ENCODE measurements around the gene KIF12. TPM values are rescaled to one million over a fixed set of nuclear protein-coding genes. Genes with fewer than 3 reads are reported as not detected.

KIF12 gene
- total and polyA plus RNA-seq, 2 of the 13 experiments (the other 11 are each of a cell fraction or from before 2014, with no cell fraction given) = 1.8 to 12.5 TPM

GRCh38 chr9:114082017-114082762 lies 16.9 kb downstream of the KIF12 start (continued):
- TF ChIP-seq THRA (CRISPR knock-in tag; IDR thresholded peaks at IDR 0.05; ENCODE audit: borderline replicate concordance) = peak; percentile 60; the same call in 1 of the 2 replicates
- TF ChIP-seq ATRX (CRISPR knock-in tag; IDR thresholded peaks at IDR 0.05; ENCODE audit: borderline replicate concordance) = 0 out of 2 replicates have a peak, but pooled peaks have one; percentile 13
- no peak for TF ChIP-seq FOXP1 (IDR thresholded peaks at IDR 0.05)
- peak; percentile 28; the same call in 1 of the 2 replicates for TF ChIP-seq FOXP1 (CRISPR knock-in tag; IDR thresholded peaks at IDR 0.05)
- no peak for TF ChIP-seq MBD4 (IDR thresholded peaks at IDR 0.05; ENCODE audit: borderline replicate concordance, low read length)
- no peak for TF ChIP-seq CHD2 (IDR thresholded peaks at IDR 0.05; ENCODE audit: low read depth, low read length)
- peak; percentile 81; the same call in 1 of the 2 replicates for TF ChIP-seq ZNF501 (CRISPR knock-in tag; IDR thresholded peaks at IDR 0.05)
- TF ChIP-seq ZNF746 (CRISPR knock-in tag; IDR thresholded peaks at IDR 0.05) = peak; percentile 63; the same call in 1 of the 2 replicates
- peak; percentile 75 for TF ChIP-seq PAXIP1 (CRISPR knock-in tag; conservative IDR thresholded peaks at IDR 0.05)
- TF ChIP-seq ZNF703 (CRISPR knock-in tag; IDR thresholded peaks at IDR 0.05; ENCODE audit: borderline replicate concordance) = 0 out of 2 replicates have a peak, but pooled peaks have one; percentile 44
- TF ChIP-seq AKNA (CRISPR knock-in tag; IDR thresholded peaks at IDR 0.05; ENCODE audit: borderline replicate concordance) = no peak; the same call in 1 of the 2 replicates
- peak; percentile 48 for TF ChIP-seq CBFB (CRISPR knock-in tag; IDR thresholded peaks at IDR 0.05)
- peak; percentile 28; the same call in 1 of the 2 replicates for TF ChIP-seq ZNF335 (CRISPR knock-in tag; IDR thresholded peaks at IDR 0.05)
- TF ChIP-seq GLI4 (CRISPR knock-in tag; IDR thresholded peaks at IDR 0.05; ENCODE audit: borderline replicate concordance) = peak; percentile 80; the same call in 1 of the 2 replicates
- TF ChIP-seq GMEB1 (CRISPR knock-in tag; IDR thresholded peaks at IDR 0.05; ENCODE audit: borderline replicate concordance) = 0 out of 2 replicates have a peak, but pooled peaks have one; percentile 25
- TF ChIP-seq ZNF766 (CRISPR knock-in tag; IDR thresholded peaks at IDR 0.05; ENCODE audit: borderline replicate concordance) = 0 out of 2 replicates have a peak, but pooled peaks have one; percentile 3
- TF ChIP-seq ZNF614 (CRISPR knock-in tag; IDR thresholded peaks at IDR 0.05; ENCODE audit: borderline replicate concordance) = peak; percentile 82; the same call in 1 of the 2 replicates
